ENCODE data around the gene NIPAL4. TPM values are rescaled to one million over a fixed set of nuclear protein-coding genes. Genes with fewer than 3 reads are reported as not detected.

NIPAL4 gene
- polyA plus RNA-seq, 2 of the 4 experiments (the other 2 are of a cell fraction), result 8.6 to 8.9 TPM

GRCh38 chr5:157520911-157521703, 61.1 kb downstream of the NIPAL4 start:
- CTCF ChIA-PET, result no interaction called here
- peak in 1 of 2 experiments; percentile 56; a peak in 2 of 6 replicates for ATAC-seq
- WGBS (ENCODE audit: missing lambda C conversion rate), result 84% methylated on average over 9 of the region's 9 CpGs
- FAIRE-seq, result no peak
- POLR2A ChIA-PET, result no interaction called here
- Histone ChIP-seq H3K4me2 (no peak overlapping the region), H3K4me3 (no peak overlapping the region), H3K9me3 (no peaks in the 10 kb centered on the region), H3K27ac (no peak overlapping the region), H3K4me1 (peaks cover 21% of the 10 kb centered on the region)
- no peak for TF ChIP-seq GATA3 (IDR thresholded peaks at IDR 0.05; ENCODE audit: borderline replicate concordance)
- no peak for TF ChIP-seq JUN (IDR thresholded peaks at IDR 0.05)
- TF ChIP-seq MAX (IDR thresholded peaks at IDR 0.05), result no peak
- no peak for TF ChIP-seq BHLHE40 (IDR thresholded peaks at IDR 0.05; ENCODE audit: low read depth, low read length)
- no peak for TF ChIP-seq CHD2 (IDR thresholded peaks at IDR 0.05; ENCODE audit: low read length, partially characterized antibody)
- no peak for TF ChIP-seq FOXS1 (CRISPR knock-in tag; IDR thresholded peaks at IDR 0.05)
- no peak for TF ChIP-seq NFE2L2 (conservative IDR thresholded peaks at IDR 0.05; ENCODE audit: low read length)
- TF ChIP-seq HOXB5 (CRISPR knock-in tag; IDR thresholded peaks at IDR 0.05), result no peak
- no peak for TF ChIP-seq E2F6 (IDR thresholded peaks at IDR 0.05; ENCODE audit: borderline replicate concordance, low read depth)
- no peak for TF ChIP-seq ZC3H11A (IDR thresholded peaks at IDR 0.05)
- TF ChIP-seq POLR2A (IDR thresholded peaks at IDR 0.05; ENCODE audit: low read length), result no peak
- TF ChIP-seq FOSB (CRISPR knock-in tag; IDR thresholded peaks at IDR 0.05), result no peak
- peak; percentile 21 to 30 for DNase-seq (ENCODE audit: low read depth in 1 of 2, low spot score in 1 of 2)

- no peaks in the 10 kb centered on the region for H3K9me3 ChIP-seq
- H3K4me2 ChIP-seq, result no peak overlapping the region
- no peak for TF ChIP-seq FOSL2 (IDR thresholded peaks at IDR 0.05)
- TF ChIP-seq FOSL2 (CRISPR knock-in tag; IDR thresholded peaks at IDR 0.05), result no peak
- no peak overlapping the region for H3K4me3 ChIP-seq
- FAIRE-seq (no peak), DNase-seq (ENCODE audit: low read depth in 1 of 2, low spot score in 1 of 2) (no peak), ATAC-seq (no peak)
- ChIA-PET CTCF (no interaction called here), POLR2A (no interaction called here)
- H3K4me1 ChIP-seq, result peaks cover 15% of the 10 kb centered on the region
- H3K27ac ChIP-seq, result no peak overlapping the region
- WGBS (ENCODE audit: missing lambda C conversion rate), result 89% methylated on average over 5 of the region's 5 CpGs
Measured at GRCh38 chr5:157521704-157522029, 61.7 kb downstream of the NIPAL4 start.

GRCh38 chr5:157523976-157524375, 64.0 kb downstream of the NIPAL4 start:
- ChIA-PET CTCF (interaction anchor here (1.1 to 2.2 kb wide), 3 partner anchors 13 to 222 kb away, joined by 3 to 6 read pairs (median 4); no protein-coding TSS in a partner anchor), POLR2A (no interaction called here)
- 0 out of 3 replicates have a peak, but pooled peaks cover 3% of the 10 kb centered on the region for H3K4me1 ChIP-seq
- H3K9me3 ChIP-seq, result no peaks in the 10 kb centered on the region
- no peak for ATAC-seq
- H3K4me3 ChIP-seq, result no peak overlapping the region
- no peak for DNase-seq (ENCODE audit: low read depth in 1 of 2, low spot score in 1 of 2)
- no peak overlapping the region for H3K27ac ChIP-seq
- TF ChIP-seq E2F6 (IDR thresholded peaks at IDR 0.05; ENCODE audit: borderline replicate concordance, low read depth) (no peak), RCOR1 (IDR thresholded peaks at IDR 0.05; ENCODE audit: low read depth, low read length) (no peak), CHD2 (IDR thresholded peaks at IDR 0.05; ENCODE audit: low read length, partially characterized antibody) (no peak), KDM5A (IDR thresholded peaks at IDR 0.05) (no peak), BHLHE40 (IDR thresholded peaks at IDR 0.05; ENCODE audit: low read depth, low read length) (no peak), REST (IDR thresholded peaks at IDR 0.05) (no peak), JUNB (IDR thresholded peaks at IDR 0.05) (no peak), EHF (CRISPR knock-in tag; IDR thresholded peaks at IDR 0.05) (no peak)
- no peak for FAIRE-seq
- WGBS (ENCODE audit: missing lambda C conversion rate), result 69% methylated on average over 4 of the region's 4 CpGs
- no peak overlapping the region for H3K4me2 ChIP-seq

Other genes starting within 250 kb of the NIPAL4 start
- gene CYFIP2, start 194.1 kb upstream of the NIPAL4 start, polyA plus RNA-seq (2011; rRNA removed), result 9.0 and 25.4 TPM in 2 replicates
- gene CYFIP2, start 194.1 kb upstream of the NIPAL4 start, polyA plus RNA-seq (2017; fragmentation: RNase III; extraction: RNeasy Plus Mini Kit Qiagen cat#74134 plus additional on column Dnase treatment), result 18.6 to 23.8 TPM (median 21.8 TPM) in 3 replicates
- 7.7 and 9.7 TPM in 2 replicates for gene ADAM19, start 115.6 kb downstream of the NIPAL4 start, polyA plus RNA-seq (2011; rRNA removed)
- 13.1 to 17.5 TPM (median 15.2 TPM) in 3 replicates for gene ADAM19, start 115.6 kb downstream of the NIPAL4 start, polyA plus RNA-seq (2017; fragmentation: RNase III; extraction: RNeasy Plus Mini Kit Qiagen cat#74134 plus additional on column Dnase treatment)
- gene SOX30, start 192.2 kb downstream of the NIPAL4 start, polyA plus RNA-seq (2011; rRNA removed), result 0.07 and 0.10 TPM in 2 replicates
- gene SOX30, start 192.2 kb downstream of the NIPAL4 start, polyA plus RNA-seq (2017; fragmentation: RNase III; extraction: RNeasy Plus Mini Kit Qiagen cat#74134 plus additional on column Dnase treatment), result 0.08 TPM in 2 of 3 replicates, not detected in the other
- gene C5orf52, start 211.3 kb downstream of the NIPAL4 start, polyA plus RNA-seq (2011; rRNA removed), result not detected in 2 replicates
- gene C5orf52, start 211.3 kb downstream of the NIPAL4 start, polyA plus RNA-seq (2017; fragmentation: RNase III; extraction: RNeasy Plus Mini Kit Qiagen cat#74134 plus additional on column Dnase treatment), result not detected in 3 replicates

Measured in A549 (cell line).